ENCODE results near the gene AGTPBP1. TPM values are rescaled to one million over a fixed set of nuclear protein-coding genes. Genes with fewer than 3 reads are reported as not detected.

AGTPBP1 gene
- total and polyA plus RNA-seq, 2 experiments from 2014 or later = 31.4 to 58.0 TPM

DNA sequence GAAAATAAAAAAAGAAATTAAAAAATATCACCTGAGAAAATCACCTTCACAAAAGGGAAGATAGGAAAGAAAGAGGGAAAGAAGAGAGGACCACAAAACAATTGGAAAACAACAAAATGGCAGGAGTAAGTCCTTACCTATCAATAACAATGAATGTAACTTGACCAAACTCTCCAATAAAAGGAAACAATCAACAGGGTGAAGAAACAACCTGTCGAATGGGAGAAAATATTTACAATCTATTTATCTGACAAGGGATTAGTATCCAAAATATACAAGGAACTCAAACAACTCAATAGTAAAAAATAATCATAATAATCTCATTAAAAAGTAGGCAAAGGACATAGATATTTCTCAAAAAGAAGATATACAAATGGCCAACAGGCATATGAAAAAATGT is 135.8 kb downstream of the AGTPBP1 start:
- Histone ChIP-seq H3K9me2 (ENCODE audit: insufficient read depth) (no peaks in the 10 kb centered on the region; the same call in 1 of the 2 replicates), H3K27me3 (ENCODE audit: insufficient read depth) (no peaks in the 10 kb centered on the region), H3K4me1 (ENCODE audit: insufficient read depth) (0 out of 2 replicates have a peak, but pooled peaks cover 3% of the 10 kb centered on the region), H3F3A (replicated peaks; ENCODE audit: low read depth) (no peaks in the 10 kb centered on the region), H3K79me2 (replicated peaks; ENCODE audit: insufficient read depth) (no peaks in the 10 kb centered on the region; the same call in 1 of the 2 replicates), H3K4me3 (no peak overlapping the region), H2AFZ (no peak overlapping the region), H3K27ac (ENCODE audit: low read depth) (no peak overlapping the region), H3K36me3 (ENCODE audit: insufficient read depth) (no peaks in the 10 kb centered on the region), H4K20me1 (replicated peaks; ENCODE audit: insufficient read depth) (no peaks in the 10 kb centered on the region), H3K4me2 (no peak overlapping the region)
- Mint-ChIP-seq H3K27ac (no peak overlapping the region), H3K4me1 (peaks cover 13% of the 10 kb centered on the region), H3K36me3 (ENCODE audit: low read depth) (no peaks in the 10 kb centered on the region), H3K9me3 (no peaks in the 10 kb centered on the region), H3K4me3 (no peak overlapping the region), H3K27me3 (ENCODE audit: insufficient read depth, low read depth, poor library complexity) (no peaks in the 10 kb centered on the region)
- no peak for DNase-seq (ENCODE audit: low spot score)
- no peak for TF ChIP-seq JUNB (IDR thresholded peaks at IDR 0.05; ENCODE audit: unreplicated experiment)
- TF ChIP-seq, protein P1, sequence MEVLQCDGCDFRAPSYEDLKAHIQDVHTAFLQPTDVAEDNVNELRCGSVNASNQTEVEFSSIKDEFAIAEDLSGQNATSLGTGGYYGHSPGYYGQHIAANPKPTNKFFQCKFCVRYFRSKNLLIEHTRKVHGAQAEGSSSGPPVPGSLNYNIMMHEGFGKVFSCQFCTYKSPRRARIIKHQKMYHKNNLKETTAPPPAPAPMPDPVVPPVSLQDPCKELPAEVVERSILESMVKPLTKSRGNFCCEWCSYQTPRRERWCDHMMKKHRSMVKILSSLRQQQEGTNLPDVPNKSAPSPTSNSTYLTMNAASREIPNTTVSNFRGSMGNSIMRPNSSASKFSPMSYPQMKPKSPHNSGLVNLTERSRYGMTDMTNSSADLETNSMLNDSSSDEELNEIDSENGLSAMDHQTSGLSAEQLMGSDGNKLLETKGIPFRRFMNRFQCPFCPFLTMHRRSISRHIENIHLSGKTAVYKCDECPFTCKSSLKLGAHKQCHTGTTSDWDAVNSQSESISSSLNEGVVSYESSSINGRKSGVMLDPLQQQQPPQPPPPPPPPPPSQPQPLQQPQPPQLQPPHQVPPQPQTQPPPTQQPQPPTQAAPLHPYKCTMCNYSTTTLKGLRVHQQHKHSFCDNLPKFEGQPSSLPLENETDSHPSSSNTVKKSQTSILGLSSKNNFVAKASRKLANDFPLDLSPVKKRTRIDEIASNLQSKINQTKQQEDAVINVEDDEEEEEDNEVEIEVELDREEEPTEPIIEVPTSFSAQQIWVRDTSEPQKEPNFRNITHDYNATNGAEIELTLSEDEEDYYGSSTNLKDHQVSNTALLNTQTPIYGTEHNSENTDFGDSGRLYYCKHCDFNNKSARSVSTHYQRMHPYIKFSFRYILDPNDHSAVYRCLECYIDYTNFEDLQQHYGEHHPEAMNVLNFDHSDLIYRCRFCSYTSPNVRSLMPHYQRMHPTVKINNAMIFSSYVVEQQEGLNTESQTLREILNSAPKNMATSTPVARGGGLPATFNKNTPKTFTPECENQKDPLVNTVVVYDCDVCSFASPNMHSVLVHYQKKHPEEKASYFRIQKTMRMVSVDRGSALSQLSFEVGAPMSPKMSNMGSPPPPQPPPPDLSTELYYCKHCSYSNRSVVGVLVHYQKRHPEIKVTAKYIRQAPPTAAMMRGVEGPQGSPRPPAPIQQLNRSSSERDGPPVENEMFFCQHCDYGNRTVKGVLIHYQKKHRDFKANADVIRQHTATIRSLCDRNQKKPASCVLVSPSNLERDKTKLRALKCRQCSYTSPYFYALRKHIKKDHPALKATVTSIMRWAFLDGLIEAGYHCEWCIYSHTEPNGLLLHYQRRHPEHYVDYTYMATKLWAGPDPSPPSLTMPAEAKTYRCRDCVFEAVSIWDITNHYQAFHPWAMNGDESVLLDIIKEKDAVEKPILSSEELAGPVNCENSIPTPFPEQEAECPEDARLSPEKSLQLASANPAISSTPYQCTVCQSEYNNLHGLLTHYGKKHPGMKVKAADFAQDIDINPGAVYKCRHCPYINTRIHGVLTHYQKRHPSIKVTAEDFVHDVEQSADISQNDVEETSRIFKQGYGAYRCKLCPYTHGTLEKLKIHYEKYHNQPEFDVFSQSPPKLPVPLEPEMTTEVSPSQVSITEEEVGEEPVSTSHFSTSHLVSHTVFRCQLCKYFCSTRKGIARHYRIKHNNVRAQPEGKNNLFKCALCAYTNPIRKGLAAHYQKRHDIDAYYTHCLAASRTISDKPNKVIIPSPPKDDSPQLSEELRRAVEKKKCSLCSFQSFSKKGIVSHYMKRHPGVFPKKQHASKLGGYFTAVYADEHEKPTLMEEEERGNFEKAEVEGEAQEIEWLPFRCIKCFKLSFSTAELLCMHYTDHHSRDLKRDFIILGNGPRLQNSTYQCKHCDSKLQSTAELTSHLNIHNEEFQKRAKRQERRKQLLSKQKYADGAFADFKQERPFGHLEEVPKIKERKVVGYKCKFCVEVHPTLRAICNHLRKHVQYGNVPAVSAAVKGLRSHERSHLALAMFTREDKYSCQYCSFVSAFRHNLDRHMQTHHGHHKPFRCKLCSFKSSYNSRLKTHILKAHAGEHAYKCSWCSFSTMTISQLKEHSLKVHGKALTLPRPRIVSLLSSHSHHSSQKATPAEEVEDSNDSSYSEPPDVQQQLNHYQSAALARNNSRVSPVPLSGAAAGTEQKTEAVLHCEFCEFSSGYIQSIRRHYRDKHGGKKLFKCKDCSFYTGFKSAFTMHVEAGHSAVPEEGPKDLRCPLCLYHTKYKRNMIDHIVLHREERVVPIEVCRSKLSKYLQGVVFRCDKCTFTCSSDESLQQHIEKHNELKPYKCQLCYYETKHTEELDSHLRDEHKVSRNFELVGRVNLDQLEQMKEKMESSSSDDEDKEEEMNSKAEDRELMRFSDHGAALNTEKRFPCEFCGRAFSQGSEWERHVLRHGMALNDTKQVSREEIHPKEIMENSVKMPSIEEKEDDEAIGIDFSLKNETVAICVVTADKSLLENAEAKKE (CRISPR knock-in tag; IDR thresholded peaks at IDR 0.05) = no peak
- no peak for TF ChIP-seq ZNF331 (CRISPR knock-in tag; IDR thresholded peaks at IDR 0.05; ENCODE audit: low read depth)
- TF ChIP-seq STAT1 (IDR thresholded peaks at IDR 0.05; ENCODE audit: unreplicated experiment) = no peak
- TF ChIP-seq NANOG (IDR thresholded peaks at IDR 0.05; ENCODE audit: borderline replicate concordance) = no peak
- no peak for TF ChIP-seq ZNF114 (CRISPR knock-in tag; IDR thresholded peaks at IDR 0.05)
- no peak for TF ChIP-seq CREB1 (CRISPR knock-in tag; IDR thresholded peaks at IDR 0.05; ENCODE audit: low read depth)
- TF ChIP-seq, protein P2, sequence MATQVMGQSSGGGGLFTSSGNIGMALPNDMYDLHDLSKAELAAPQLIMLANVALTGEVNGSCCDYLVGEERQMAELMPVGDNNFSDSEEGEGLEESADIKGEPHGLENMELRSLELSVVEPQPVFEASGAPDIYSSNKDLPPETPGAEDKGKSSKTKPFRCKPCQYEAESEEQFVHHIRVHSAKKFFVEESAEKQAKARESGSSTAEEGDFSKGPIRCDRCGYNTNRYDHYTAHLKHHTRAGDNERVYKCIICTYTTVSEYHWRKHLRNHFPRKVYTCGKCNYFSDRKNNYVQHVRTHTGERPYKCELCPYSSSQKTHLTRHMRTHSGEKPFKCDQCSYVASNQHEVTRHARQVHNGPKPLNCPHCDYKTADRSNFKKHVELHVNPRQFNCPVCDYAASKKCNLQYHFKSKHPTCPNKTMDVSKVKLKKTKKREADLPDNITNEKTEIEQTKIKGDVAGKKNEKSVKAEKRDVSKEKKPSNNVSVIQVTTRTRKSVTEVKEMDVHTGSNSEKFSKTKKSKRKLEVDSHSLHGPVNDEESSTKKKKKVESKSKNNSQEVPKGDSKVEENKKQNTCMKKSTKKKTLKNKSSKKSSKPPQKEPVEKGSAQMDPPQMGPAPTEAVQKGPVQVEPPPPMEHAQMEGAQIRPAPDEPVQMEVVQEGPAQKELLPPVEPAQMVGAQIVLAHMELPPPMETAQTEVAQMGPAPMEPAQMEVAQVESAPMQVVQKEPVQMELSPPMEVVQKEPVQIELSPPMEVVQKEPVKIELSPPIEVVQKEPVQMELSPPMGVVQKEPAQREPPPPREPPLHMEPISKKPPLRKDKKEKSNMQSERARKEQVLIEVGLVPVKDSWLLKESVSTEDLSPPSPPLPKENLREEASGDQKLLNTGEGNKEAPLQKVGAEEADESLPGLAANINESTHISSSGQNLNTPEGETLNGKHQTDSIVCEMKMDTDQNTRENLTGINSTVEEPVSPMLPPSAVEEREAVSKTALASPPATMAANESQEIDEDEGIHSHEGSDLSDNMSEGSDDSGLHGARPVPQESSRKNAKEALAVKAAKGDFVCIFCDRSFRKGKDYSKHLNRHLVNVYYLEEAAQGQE (IDR thresholded peaks at IDR 0.05; ENCODE audit: unreplicated experiment) = no peak
- no peak for TF ChIP-seq EZH2 (IDR thresholded peaks at IDR 0.05; ENCODE audit: low read depth, unreplicated experiment)
- TF ChIP-seq, protein P3, sequence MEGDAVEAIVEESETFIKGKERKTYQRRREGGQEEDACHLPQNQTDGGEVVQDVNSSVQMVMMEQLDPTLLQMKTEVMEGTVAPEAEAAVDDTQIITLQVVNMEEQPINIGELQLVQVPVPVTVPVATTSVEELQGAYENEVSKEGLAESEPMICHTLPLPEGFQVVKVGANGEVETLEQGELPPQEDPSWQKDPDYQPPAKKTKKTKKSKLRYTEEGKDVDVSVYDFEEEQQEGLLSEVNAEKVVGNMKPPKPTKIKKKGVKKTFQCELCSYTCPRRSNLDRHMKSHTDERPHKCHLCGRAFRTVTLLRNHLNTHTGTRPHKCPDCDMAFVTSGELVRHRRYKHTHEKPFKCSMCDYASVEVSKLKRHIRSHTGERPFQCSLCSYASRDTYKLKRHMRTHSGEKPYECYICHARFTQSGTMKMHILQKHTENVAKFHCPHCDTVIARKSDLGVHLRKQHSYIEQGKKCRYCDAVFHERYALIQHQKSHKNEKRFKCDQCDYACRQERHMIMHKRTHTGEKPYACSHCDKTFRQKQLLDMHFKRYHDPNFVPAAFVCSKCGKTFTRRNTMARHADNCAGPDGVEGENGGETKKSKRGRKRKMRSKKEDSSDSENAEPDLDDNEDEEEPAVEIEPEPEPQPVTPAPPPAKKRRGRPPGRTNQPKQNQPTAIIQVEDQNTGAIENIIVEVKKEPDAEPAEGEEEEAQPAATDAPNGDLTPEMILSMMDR (conservative IDR thresholded peaks at IDR 0.05; ENCODE audit: low read depth in 2 of 2) = no peak
- TF ChIP-seq, protein P4, sequence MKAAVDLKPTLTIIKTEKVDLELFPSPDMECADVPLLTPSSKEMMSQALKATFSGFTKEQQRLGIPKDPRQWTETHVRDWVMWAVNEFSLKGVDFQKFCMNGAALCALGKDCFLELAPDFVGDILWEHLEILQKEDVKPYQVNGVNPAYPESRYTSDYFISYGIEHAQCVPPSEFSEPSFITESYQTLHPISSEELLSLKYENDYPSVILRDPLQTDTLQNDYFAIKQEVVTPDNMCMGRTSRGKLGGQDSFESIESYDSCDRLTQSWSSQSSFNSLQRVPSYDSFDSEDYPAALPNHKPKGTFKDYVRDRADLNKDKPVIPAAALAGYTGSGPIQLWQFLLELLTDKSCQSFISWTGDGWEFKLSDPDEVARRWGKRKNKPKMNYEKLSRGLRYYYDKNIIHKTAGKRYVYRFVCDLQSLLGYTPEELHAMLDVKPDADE (IDR thresholded peaks at IDR 0.05) = no peak
- no peak for TF ChIP-seq POLR2AphosphoS5 (IDR thresholded peaks at IDR 0.05; ENCODE audit: low read depth)
- TF ChIP-seq EZH2phosphoT487 (IDR thresholded peaks at IDR 0.05; ENCODE audit: unreplicated experiment) = no peak
- ATAC-seq = no peak
